ENCODE data around the gene OVAAL. TPM values are rescaled to one million over a fixed set of nuclear protein-coding genes. Genes with fewer than 3 reads are reported as not detected.

Gene OVAAL
- total and polyA plus RNA-seq, 10 of the 15 experiments (the other 5 are each of a cell fraction or from before 2014, with no cell fraction given) = 0.04 to 0.33 (median 0.06) TPM; not detected in 7

- no peak for TF ChIP-seq HDGF (IDR thresholded peaks at IDR 0.05)
- no peak for TF ChIP-seq ZNF622 (IDR thresholded peaks at IDR 0.05)
These were observed 38.9 kb upstream of the OVAAL start (continued) for GRCh38 chr1:180519846-180520245.

- no peak overlapping the region for H3K4me2 ChIP-seq (ENCODE audit: control insufficient read depth, insufficient read depth)
These were observed 37.1 kb upstream of the OVAAL start for GRCh38 chr1:180521474-180522212.

More at GRCh38 chr1:180521474-180522212, 37.1 kb upstream of the OVAAL start:
- POLR2A ChIA-PET = no interaction called here
- ATAC-seq (no peak), FAIRE-seq (no peak), DNase-seq (ENCODE audit: low read depth, low spot score) (no peak)
- Histone ChIP-seq H3K9ac (ENCODE audit: control insufficient read depth, insufficient read depth, low read length) (no peak overlapping the region), H3K4me3 (no peak overlapping the region), H4K20me1 (ENCODE audit: control insufficient read depth, insufficient read depth) (no peaks in the 10 kb centered on the region), H3K9me3 (replicated peaks; ENCODE audit: control insufficient read depth, insufficient read depth, low read length) (no peaks in the 10 kb centered on the region), H3K27ac (ENCODE audit: control insufficient read depth, insufficient read depth) (no peak overlapping the region), H2AFZ (ENCODE audit: control insufficient read depth, low read depth, low read length) (no peak overlapping the region), H3K4me1 (ENCODE audit: control insufficient read depth, insufficient read depth, low read length) (no peaks in the 10 kb centered on the region), H3K27me3 (replicated peaks in 1 of 2; ENCODE audit: control insufficient read depth in 2 of 2, insufficient read depth in 2 of 2, low read length in 1 of 2) (no peaks in the 10 kb centered on the region), H3K36me3 (ENCODE audit: control insufficient read depth in 2 of 2, insufficient read depth in 2 of 2, low read length in 1 of 2) (no peaks in the 10 kb centered on the region), H3K79me2 (ENCODE audit: control insufficient read depth, insufficient read depth, low read length) (no peaks in the 10 kb centered on the region)
- TF ChIP-seq BCL11A (IDR thresholded peaks at IDR 0.05; ENCODE audit: low read depth, low read length) = no peak
- no peak for TF ChIP-seq SREBF1 (IDR thresholded peaks at IDR 0.05; ENCODE audit: low read length)
- TF ChIP-seq JUNB (IDR thresholded peaks at IDR 0.05) = no peak
- TF ChIP-seq ZNF217 (IDR thresholded peaks at IDR 0.05) = no peak
- TF ChIP-seq NFIC (IDR thresholded peaks at IDR 0.05; ENCODE audit: low read depth, low read length) = no peak
- no peak for TF ChIP-seq RELB (IDR thresholded peaks at IDR 0.05; ENCODE audit: low read depth)
- TF ChIP-seq NKRF (conservative IDR thresholded peaks at IDR 0.05) = no peak
- TF ChIP-seq, protein P1, sequence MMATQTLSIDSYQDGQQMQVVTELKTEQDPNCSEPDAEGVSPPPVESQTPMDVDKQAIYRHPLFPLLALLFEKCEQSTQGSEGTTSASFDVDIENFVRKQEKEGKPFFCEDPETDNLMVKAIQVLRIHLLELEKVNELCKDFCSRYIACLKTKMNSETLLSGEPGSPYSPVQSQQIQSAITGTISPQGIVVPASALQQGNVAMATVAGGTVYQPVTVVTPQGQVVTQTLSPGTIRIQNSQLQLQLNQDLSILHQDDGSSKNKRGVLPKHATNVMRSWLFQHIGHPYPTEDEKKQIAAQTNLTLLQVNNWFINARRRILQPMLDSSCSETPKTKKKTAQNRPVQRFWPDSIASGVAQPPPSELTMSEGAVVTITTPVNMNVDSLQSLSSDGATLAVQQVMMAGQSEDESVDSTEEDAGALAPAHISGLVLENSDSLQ (IDR thresholded peaks at IDR 0.05) = no peak
- TF ChIP-seq HDAC6 (IDR thresholded peaks at IDR 0.05; ENCODE audit: unreplicated experiment) = no peak
- TF ChIP-seq PAX5 (IDR thresholded peaks at IDR 0.05; ENCODE audit: borderline replicate concordance, low read depth, low read length) = no peak
- no TSS peak for BruUV-seq (replicated peaks)
- RAD21 ChIA-PET (ENCODE audit: unreplicated experiment) = interaction anchor here (1.0 kb wide), 1 partner anchor 342 kb away, joined by 5 read pairs; no protein-coding TSS in a partner anchor
- intact Hi-C loops (cut with micrococcal nuclease; ENCODE audit: unreplicated experiment) = no loop called here
- CTCF ChIA-PET = interaction anchor here (1.8 kb wide), 1 partner anchor 341 kb away, joined by 15 read pairs; no protein-coding TSS in a partner anchor
- WGBS (ENCODE audit: insufficient coverage, insufficient replicate concordance, low lambda C conversion rate, missing lambda C conversion rate) = 55% methylated on average over 9 of the region's 9 CpGs
- in situ Hi-C loops (cut with MboI) = no loop called here
- SMC1A ChIA-PET (ENCODE audit: uncharacterized antibody, unreplicated experiment) = interaction anchor here (1.6 kb wide), 1 partner anchor 11 kb away, joined by 4 read pairs; no protein-coding TSS in a partner anchor
